VCaP (cell line): ENCODE results near the gene DCAF15.

ENCODE experiments used
- H3K27ac ChIP-seq: fragments of 450-650 bp; 2 replicates; pipeline ENCODE4 v1.5.1; 2017
- CTCF ChIP-seq: fragments of 450-650 bp; conservative IDR thresholded peaks from 2 replicates; pipeline ENCODE4 v1.5.1; 2017; ENCODE audit warnings: mild to moderate bottlenecking, moderate library complexity

Gene DCAF15

GRCh38 chr19:13956365-13956744 is 4.0 kb downstream of the DCAF15 start:
- H3K27ac ChIP-seq, result no peak overlapping the region
- TF ChIP-seq CTCF, result no peak

- TF ChIP-seq CTCF, result no peak
Measured at GRCh38 chr19:13957051-13957450, 4.7 kb downstream of the DCAF15 start.

GRCh38 chr19:13958043-13958442 is 5.7 kb downstream of the DCAF15 start:
- no peak for TF ChIP-seq CTCF

More at GRCh38 chr19:13957051-13957450, 4.7 kb downstream of the DCAF15 start:
- H3K27ac ChIP-seq, result no peak overlapping the region

GRCh38 chr19:13959141-13959961 is 7.0 kb downstream of the DCAF15 start:
- H3K27ac ChIP-seq, result no peak overlapping the region
- no peak for TF ChIP-seq CTCF

More at GRCh38 chr19:13958043-13958442, 5.7 kb downstream of the DCAF15 start:
- H3K27ac ChIP-seq, result no peak overlapping the region

- TF ChIP-seq CTCF, result peak; percentile 21; the same call in 1 of the 2 replicates
- no peak overlapping the region for H3K27ac ChIP-seq
Measured at GRCh38 chr19:13959962-13960862, 7.9 kb downstream of the DCAF15 start.

- no peak for TF ChIP-seq CTCF
- H3K27ac ChIP-seq, result no peak overlapping the region
Measured at GRCh38 chr19:13960863-13961784, 8.8 kb downstream of the DCAF15 start.
